Stimulated activated CD4-positive, alpha-beta T cell treated with anti-CD3 and anti-CD28 coated beads, Interleukin-1b, Interleukin-23, amount 100 ng/mL, for 24 hours (primary cell): ENCODE measurements around the gene LRPPRC.

ENCODE experiments used
- DNase-seq, 4 experiments: peaks; one replicate each; pipeline ENCODE4 v3.0.0-alpha.2; 2020; ENCODE audit warnings: low read depth in 4 of 4, low spot score in 1 of 4

LRPPRC gene

DNA sequence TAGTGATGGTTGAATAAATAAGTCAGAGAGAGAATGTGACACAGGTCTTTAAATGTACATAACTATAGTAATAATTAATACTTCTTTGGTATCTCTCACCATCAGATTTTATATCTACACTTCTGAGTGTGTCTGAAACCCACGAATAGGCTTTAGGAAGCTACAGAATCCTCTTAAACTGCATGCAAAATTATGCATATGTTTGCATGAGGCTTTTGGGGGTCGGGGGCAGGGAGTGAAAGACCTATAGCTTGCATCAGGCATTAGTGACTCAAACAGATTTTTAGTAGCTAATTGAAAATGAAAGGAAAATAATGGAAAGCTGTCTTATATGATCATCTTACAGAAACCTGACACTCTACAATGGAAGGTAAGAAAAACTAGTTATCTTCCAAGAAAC, 14.9 kb downstream of the LRPPRC start:
- DNase-seq = no peak

DNA sequence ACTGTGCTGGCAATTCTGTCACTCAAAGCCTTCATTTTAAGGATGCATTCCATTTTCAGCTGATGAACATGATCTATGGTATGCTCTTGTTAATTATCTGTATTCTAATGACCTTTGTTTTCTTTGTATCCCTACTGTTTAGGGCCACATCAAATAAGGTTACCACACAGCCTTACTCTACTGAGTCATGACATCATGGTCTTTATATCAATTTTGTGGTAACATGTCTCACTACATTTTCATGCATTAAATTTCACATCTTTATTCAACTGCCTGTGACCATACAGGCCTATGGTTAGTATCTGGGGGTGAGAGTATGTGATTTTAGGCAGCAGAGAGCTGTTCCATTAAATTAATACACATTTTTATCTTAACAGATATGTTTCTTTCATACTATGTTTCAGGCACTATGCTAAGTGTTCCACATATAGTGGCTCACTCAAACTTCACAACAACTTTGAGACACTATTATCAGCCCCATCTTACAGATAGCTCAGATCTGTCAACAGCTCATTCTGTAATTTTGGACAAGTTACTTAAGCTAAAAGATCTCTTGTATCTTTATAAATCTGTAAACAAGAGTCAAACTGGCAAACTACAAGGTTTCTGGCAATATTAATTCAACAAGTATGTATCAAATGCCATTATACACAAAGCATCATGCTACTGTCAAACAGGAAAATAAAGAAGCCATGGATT, 18.0 kb downstream of the LRPPRC start:
- DNase-seq = no peak

DNA sequence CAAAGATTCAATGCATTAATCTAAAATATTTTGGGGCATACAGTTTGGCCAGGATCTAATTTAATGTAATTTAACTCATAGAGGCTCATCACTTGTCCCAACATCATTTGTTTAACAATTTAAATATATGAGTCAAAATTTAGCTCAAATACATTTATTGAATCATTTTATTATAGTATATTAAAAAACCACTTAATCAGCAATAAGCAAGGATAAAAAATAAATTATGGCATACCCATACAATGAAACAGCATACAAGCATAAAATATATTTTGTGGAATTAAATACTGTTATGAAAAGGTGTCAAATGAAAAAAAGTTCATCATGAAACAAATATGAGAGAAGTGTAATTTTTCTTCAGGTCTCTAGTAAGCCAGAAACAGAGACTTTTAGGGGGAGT, 34.9 kb downstream of the LRPPRC start:
- no peak for DNase-seq

DNA sequence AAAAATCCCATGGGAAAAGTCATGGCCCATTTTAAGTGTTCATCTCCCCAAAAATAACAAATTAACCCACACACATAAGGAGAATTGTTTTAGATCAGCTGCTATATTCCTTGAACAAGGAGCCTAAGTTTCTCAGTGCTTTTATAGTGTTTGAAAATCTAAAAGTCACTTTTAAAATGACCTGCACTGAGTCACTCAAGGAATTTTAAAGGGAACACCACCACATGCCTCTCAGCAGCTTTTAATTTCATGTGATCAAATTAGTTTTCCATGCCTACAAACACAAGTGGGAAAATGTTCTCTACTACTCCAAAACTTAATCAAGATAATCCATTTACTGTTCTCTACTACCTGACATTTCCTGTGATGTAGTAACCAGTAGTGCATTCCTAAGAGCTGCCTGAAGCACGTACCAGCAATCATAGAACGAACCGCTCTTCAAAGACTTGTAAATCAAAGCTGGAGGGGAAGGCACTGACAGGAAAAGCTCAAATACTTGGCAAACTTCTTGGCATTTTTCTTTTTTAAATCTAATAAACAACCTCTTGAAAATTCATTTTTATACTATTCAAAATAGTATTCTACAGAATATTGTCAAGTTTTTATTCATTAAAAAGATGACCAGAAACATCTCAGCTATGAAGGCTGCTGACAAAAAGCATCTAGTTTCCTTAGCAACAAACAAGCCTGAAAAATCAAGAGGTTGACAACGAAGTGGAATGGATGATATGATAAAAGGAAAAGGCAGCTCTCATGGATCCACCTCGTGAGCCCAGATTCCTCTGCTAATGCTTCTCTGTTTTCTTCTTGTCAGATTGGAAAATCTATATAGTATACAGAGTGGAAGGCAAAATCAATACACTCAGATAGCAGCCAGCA, 37.2 kb downstream of the LRPPRC start:
- no peak for DNase-seq

DNA sequence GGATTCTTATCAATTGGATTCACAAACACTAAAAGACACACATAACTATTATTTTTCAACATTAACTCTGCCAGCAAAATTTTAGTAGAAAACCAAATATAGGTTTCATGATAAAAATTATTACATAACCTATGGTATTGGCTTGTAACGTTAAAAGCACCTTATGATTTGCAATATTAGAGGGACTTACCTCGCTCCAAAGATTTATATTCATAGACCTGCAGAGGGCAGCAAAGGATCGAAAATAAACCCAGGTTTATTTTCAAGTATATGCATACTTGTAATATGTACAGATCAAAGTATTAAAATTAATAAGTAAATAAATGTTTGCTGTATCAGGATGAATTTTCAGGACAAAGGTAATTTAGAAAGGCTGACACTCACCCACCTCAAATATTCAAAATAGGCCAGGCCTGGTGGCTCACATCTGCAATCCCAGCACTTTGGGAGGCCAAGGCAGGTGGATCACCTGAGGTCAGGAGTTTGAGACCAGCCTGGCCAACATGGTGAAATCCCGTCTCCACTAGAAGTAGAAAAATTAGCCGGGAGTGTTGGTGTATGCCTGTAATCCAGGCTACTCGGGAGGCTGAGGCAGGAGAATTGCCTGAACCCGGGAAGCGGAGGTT, 45.3 kb downstream of the LRPPRC start:
- no peak for DNase-seq

DNA sequence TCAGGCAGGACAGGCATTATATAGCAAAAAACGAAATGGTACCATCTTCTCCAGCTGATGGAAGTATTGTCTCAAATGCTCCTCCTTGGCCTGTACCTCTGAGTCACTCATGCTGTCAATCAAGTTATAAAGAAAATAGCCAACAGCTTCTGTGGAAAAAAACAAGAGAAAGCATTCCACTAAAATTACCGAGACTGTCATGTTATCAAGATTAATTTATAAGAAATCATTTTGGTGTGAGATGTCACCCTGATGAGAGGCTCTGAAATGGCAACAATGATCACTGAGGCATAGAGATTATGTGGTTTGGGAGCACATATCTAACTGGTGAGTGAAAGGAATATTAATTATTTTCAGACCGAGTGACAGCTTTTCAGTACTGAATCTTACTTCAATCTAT, 47.4 kb downstream of the LRPPRC start:
- no peak for DNase-seq

DNA sequence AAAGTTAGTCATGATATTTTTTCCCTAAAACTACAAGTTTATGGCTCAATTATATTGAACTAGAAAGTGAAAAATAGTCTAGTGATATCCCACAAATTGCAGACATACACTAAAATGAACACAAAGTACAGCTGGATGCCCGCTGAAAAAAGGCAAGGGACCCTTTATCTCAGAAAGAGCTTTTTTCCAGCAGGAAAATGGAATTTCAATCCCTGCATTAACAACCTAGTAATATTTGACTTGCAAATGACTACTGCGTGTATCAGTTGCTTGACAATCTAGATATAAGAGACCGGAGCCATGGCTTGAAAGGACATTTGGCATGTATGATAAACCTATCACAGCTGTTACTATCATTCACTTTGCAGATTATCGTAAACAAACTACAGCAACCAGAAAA, 49.1 kb downstream of the LRPPRC start:
- DNase-seq = no peak

DNA sequence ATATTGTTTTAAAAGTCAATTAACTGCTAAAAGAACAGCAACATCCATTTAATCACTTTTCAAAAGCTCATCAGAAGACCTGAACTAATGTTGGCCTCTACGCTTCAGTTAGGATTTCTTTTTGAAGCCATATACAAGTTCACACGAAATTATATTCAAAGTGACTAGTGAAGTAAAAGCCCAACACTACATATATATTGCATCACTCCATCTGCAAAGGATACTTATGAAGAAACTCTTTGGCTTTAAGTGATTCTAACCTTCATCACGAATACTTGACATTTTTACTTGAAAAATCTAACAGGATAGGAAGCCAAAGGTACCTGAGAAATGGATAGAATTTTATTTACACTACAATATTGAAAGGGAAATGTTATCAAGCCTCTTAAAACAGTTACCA, 50.4 kb downstream of the LRPPRC start:
- DNase-seq = no peak

DNA sequence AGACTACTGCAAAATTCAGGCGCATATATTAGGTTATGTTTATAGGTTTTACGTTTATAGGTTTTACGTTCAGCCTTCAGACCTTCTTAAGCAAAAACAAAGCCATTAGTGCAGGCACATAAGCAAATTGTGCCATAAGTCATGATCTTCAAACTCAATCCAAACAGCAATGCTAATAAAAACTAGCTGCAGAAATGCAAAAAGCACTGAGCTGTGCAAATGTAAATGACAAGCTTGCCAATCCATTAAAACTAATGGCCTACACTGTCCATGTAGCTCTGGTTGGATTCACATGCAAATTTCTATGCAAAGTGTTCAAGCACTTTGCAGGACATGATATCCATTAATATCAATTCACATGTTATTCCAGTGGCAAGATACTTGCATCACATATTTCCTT, 50.9 kb downstream of the LRPPRC start:
- no peak for DNase-seq

DNA sequence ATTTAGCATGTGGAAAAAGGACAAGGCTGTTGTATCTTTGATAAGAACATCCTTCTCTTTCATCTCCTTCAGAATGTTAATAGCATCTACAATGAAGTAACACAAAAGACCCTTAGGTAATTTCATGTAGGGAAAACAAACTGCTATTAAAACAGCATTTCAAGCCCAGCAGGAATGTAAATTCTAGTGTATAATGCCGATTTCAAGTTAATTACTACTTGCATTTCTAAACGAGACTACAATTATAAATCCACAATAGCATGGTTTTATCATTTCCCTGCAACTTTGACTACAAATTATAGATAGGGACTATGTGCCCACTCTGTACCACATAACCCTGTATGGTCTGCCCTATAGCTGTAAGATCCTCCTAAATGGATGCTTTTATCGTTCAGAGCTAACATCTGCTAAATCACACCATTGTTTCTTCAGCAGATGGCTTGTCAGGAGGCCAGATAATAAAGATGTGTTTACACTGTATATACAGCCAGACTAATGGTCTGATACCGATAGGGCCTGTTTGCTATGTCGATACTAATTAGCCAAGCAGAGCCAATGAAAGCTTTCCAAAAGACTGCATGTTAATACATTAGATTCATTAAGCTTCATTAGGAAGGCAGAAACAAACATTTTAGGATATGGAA, 51.9 kb downstream of the LRPPRC start:
- no peak for DNase-seq

DNA sequence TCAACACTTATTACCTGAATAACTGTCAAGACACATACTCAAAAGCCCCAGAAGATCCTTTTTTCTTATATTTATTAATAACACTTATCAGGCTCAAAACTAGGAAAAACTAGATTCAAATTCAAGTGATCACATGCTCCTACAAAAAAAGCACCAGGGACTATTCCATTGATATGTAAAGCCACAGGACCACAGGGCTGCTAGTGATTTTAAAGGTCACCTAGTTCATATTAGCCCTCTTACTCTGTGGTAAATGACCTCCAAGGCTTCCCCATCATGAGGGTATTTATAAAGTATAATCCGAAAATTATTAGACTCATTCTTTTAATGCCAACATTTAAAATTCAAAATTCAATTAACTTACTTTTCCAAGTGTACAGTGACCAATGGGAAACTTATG, 52.5 kb downstream of the LRPPRC start:
- DNase-seq = no peak

DNA sequence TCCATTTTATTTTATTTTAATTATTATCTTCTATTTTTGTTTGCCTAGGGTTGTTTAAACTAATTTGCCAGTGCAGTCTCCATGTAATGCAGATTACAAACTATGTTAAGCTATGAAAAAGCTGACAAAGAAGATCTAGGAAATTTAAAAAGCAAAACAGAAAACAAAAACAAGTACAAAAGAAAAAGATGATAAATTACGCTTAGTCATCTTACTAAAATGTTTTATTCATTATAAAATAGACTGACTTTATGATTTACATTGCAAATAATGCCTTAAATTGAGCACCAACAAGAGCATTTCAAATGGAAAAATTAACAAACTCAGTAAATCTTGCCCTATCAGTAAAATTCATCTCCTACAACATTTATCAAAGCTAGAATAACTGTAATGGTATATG, 52.9 kb downstream of the LRPPRC start:
- DNase-seq = no peak

DNA sequence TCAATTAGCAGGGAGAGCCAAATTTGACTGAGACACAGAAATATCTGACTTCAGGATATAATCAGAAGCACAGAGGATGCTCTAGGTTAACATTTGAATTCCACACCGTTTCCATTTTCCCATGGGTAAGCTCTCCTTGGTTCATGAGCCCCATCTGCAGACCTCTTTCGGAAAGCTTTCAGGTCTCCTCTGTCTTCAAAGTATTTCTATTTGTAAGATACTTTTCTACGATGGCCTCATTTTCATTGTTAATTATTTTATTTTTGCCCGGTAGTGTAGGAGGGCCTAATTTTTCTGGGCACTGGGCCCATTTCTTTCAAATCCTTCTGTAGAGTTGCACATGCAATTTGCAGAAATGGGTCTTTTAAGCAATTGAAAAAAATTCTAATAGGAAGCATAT, 53.8 kb downstream of the LRPPRC start:
- DNase-seq = no peak

DNA sequence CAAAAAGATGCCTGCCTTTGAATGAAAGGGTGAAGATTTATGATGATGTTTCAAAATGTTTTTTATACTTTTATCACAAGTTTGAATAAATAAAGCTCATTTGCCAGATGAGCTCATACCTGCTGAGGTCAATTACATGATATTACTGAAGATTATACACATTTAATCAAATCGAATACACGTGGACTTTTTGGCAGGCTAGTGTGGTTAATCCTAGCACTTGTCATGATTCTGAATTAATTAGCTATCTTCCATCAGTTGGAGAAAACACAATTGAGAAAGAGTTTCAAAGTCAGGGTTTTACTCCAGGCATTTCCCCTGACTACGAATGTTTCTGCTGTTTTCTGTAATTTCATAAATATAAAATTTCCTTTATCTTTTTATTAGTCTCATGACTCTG, 54.4 kb downstream of the LRPPRC start:
- DNase-seq = no peak

DNA sequence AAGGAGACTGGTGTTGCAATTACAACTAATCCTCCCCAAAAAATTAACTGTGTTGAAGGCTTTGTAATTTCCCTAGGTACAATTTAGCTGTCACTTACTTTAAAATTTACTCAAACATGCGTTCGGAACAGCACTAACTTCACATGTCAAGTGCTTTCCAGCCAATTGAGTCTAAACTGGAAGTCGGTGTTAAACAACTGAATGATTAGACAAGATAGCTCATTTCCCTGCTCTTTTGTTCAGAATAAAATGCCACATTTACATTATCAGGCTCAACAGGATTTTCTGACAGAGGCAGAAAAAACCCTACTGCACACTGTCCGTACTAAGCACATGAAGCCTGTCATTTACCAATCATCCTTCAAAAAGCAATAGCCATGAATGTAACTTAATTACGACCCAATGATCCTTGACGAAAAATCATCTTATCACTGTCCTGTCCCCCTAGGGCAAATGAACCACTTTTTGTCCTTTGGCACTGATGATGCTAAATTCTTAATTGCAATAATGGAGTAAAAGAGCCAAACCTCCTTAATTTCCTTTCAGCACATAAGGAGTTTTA, 56.0 kb downstream of the LRPPRC start:
- DNase-seq = no peak

DNA sequence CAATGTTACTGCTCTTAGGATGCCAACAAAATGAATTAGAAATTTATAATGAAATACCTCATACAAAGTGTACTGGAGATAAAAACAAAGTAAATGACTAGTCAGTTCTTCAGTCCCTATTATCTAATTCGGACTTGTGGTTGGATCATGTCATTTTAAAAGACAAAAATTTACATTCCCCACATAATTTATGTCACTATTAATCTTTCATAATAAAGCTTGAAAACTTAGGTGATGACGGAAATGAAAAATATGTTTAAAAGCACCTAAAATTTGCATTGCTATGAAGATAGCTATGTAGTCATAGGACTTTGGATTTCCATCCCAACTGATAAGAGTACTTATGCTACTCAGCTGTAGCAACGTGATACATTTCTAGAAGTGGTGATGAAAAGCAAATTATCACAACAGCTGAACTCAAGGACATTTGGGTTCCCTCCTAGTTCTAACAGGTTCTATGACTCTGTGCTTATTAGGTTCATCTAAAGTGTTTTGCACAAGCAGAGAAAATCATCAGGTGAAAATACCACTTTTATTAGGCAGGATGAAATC, 58.4 kb downstream of the LRPPRC start:
- DNase-seq = no peak

DNA sequence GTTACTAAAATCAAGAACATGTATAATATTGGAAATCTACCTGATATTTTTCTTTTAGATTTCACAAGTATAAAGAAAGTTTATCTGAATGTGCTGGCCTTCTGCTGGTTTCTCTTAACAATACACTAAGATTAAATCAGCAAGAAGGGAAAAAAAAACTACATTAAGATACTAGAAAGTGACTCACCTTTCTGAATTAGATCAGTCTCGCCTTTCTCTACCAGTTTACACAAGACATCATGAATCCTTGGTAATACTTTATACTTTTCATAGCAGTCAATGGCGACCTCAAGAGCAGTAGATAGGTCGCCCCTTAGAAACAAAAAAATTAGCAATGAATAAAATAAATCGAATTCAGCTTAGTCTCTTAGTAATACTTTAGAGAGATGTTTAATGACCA, 61.2 kb downstream of the LRPPRC start:
- DNase-seq = no peak

DNA sequence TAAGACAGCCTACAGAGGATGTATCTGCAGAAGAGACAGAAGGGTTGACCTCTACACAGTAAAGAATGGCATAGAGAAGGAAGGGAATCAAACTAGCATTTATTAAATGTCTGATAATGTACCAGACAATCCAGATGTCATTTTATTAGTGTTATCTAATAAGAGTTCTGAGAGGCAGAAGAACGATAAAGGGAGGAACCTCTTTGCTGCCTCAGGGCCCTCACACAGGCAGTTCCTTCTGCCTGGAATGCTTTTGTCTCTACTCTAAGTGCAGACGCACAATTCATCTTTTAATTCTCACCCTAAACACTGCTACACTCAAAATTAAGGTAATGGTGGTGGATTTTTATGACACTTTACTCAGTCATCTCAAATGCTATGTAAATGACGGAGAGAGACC, 64.5 kb downstream of the LRPPRC start:
- no peak for DNase-seq

DNA sequence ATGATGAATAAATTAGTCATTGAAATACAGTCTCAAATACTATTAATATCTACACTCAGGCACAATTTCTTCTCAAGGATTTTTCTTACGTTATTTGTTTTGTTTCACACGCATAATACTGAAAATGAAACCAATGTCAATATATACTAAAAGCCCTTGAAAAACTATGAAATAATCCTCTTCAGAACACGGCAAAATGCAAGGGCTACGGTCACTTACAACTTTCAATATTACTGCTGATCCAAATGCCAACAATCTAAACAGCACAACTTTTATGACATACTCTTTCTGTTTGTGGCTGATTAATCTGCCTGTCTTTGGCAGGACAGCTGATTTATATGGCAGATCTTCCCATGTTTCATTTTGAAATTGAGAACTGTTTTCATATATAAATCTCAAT, 68.3 kb downstream of the LRPPRC start:
- no peak for DNase-seq

DNA sequence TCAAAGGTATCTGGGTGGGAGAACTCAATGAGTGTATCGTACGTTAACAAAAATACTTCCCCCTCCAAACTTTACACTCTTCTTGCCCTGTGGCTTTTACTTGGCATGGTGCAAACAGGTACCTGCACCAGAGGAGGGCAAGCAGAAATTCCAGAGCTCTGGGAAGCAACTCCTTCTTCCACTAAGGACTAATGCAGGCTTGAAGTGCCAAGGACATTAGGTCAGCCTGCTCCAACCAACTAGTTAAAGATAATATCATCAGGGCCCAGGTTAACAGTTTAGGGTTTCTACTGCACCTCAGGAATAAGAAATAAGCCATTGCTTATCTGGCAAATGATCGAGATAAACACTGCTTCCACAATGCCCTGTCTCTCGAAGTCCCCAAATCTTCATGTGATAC, 70.4 kb downstream of the LRPPRC start:
- no peak for DNase-seq

DNA sequence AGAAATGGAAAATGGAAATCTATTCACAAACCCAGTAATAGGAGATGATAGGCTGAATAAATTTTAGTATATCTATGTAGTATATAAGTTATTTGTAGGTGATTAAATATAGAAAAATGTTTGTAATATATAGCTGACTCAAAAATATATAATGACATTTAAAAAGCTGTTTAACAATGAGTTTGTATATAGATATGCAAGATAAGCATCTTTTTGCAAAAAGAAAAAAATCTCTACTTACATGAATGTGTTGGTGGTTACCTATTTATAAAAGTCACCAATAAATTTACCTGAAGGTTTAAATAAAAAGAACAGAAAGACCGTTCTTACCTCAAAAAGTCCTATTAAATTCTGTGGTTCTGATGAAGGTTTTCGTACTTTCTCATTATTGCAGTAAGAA, 71.3 kb downstream of the LRPPRC start:
- DNase-seq = no peak
